NAMALWA (cell line): ENCODE results near the gene ACSM6.
"Not testable (repeated sequence)": the region's sequence is repeated elsewhere in the genome, so short reads cannot be mapped to it uniquely, and the experiment has no call there.

Source experiments
- DNase-seq: peaks from one replicate; pipeline ENCODE4 v3.0.0-alpha.2; 2015; ENCODE audit warnings: low spot score

The ACSM6 gene

DNA sequence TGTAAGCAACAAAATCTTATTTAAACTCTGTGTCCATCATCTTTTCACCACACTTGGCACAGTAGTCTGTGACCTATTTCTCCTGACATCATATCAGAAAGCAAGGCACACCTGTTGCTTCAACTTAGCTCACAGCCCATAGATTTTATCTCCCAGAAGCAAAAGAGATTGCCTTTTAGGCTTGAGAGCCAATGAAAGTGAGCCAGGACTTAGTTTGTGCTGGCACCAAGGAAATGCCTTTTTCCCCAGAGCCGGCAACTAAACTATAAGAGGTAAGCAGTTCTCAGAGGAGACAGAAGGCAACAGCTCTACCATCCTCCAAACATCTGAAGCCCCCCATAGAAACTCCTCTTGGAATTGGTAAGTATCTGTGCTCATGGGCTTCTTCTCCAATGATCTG is at the start of gene ACSM6:
ACSM6 (plus strand) TSS at position 295 of the 400 bp plus-strand sequence. CDS start 248 bp downstream, outside the sequence.
- DNase-seq: no peak

GRCh38 chr10:95168694-95169093 is 25.3 kb upstream of the ACSM6 start:
- DNase-seq: no peak

DNA sequence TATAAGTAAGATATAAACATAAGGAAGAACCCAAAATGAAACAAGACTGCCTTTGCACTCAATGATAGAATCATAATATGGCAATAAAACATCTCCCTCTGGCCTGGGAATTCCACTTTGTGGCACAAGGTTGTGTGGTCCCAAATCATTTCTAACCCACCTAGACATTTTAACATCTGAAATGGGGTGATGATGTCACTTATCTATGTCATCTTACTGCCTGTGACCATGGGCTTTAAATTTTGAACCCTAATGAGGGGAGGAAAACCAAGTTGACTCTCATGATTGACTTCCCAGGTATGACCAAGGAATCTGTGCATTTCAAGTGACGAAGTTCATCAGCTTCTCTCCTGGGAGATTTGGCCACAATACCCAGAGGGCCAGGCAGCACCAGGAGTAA is 24.5 kb upstream of the ACSM6 start:
- DNase-seq: no peak

DNA sequence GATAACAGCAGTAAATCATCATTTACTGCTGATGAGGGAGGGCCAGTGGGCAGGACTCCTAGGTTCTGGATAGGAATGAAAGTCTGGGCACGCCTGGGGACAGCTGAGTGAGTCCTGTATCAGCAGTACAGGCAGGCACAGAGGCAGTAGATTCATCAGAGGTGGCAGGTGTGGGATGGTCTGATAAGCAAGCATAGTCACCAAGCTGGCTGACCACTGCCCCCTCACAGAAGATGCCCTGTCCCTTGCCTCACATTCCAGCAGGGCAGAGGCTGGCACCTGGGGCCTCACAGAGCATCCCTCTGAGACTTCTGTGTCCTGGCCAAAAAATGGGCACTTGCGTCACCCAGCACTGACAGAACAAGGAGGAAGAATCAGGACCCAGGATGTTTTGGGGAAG is 23.2 kb upstream of the ACSM6 start:
- DNase-seq: no peak

DNA sequence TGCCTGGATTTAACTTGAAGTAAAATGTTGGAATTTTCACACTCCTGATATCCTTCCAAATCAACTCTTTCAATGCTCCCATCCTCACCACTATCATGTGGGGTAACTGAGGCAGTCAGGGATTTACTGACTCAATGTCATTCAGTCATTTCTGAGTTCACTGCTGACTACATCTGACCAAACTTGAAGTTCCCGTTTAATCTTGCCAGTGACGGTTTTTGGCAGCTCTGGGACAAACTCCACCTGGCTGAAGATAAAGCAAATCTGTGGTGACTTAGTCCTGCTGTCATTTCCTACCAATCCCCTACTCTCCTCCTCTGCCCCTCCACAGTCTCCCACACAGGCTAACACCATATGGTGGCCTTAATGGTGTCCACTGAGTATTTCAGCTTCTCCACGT is 22.7 kb upstream of the ACSM6 start:
- no peak for DNase-seq

- DNase-seq: no peak
These were observed 21.2 kb upstream of the ACSM6 start for GRCh38 chr10:95172851-95173250.

DNA sequence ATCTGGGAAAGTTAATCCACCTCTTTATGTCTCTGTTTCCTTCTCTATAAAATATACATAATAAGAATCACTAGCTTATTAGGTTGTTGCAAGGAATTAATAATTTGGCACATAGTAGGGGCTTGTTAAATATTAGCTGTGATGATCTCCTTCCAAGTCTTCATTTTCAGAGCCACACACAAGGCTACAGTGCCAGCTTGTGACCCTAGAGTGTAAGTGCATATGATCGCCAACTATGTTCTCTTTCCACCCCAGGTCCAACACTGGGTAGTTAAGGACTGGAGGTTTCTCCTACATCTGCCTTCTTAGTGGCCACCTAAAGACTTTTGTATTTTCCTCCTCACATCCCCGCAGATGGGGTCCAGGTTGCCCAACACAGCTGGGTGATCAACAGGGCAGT is 17.9 kb upstream of the ACSM6 start:
- DNase-seq: no peak

GRCh38 chr10:95177429-95177828 is 16.6 kb upstream of the ACSM6 start:
- no peak for DNase-seq

- DNase-seq: no peak
These were observed 15.8 kb upstream of the ACSM6 start for GRCh38 chr10:95178266-95178665.

DNA sequence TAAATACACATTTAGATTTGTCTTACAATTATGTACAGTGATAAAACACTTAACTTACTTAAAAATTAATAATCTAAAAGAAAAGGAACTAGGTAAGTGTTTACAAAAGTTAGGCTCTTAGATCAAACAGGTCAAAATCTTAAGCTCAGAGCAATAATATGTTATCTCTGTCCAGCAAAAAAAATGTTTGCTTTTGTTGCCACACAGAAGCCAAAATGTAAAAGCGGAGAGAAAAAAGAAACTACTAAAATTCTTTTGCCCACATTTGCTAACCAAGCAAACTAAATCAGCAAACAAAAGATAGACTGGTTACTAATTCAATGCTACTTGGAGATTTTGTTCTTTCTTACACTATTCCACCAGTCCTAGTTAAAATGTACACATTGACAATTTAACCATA is 15.2 kb upstream of the ACSM6 start:
- no peak for DNase-seq

- DNase-seq: no peak
These were observed 12.3 kb upstream of the ACSM6 start for GRCh38 chr10:95181726-95182125.

DNA sequence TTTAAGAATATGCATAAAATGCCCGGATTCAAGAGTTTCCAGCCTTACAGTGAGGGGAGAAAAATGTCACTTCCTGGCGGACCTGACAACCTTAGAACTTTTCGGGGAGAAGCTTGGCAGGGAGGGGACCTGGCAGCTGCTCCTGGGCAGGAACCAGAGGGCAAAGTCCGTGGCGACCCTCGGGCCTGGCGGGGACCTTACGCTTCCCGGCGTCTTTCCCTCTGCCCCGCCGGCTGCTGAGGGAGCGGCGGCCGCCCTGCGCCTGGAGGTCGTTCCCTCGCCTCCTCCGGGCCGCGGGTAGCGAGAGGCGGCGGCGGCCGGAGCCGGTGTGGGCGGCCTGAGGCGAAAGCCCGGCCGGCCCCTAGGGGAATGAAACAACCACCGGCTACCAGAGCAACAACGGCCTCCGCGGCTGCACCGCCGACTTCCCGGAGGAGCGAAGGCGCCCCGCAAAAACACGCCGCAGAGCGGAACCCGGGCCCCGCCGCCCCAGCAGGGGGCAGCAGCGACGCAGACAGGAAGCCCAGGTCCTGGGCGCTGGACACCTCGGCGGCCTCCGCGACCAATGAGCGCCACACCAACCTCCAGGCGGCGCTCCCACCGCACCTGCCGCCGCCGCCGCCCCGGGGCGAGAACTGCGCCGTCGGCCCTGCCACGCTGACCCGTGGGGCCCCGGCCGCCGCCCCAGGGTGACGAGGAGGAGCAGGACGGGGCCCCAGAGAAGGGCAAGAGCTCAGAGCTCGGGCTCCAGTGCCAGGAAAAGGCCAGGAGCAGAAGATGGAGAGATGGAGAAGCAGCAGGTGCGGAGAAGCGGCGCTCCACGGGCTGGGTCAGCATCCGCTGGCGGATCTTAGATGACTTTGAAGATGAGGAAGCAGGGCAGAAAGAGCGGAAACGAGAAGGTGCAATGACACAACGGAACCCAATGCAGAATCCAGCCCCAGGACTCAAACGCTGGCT is 10.5 kb upstream of the ACSM6 start:
- DNase-seq: peak; percentile 71

GRCh38 chr10:95187617-95188016 is 6.4 kb upstream of the ACSM6 start:
- no peak for DNase-seq

GRCh38 chr10:95188593-95188992 is 5.4 kb upstream of the ACSM6 start:
- no peak for DNase-seq

DNA sequence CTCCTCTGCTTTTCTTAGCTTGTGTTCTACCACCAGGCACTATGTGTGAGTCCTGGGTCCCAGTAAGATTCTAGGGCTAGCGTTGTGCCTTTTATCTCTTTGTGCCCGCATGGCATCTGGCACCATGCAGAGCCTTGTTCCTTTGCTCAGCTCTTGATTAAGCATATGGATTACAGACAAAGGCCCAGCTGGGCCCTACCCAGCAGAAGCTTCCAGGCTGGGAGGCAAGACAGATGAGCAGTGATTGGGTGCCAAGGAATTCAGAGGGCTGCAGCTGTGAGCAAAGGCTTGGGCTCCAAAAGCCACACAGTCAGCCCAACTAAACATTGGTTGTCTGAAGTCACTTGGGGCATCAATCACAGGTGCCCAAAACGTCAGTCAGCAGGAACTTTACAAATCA is 2.0 kb downstream of the ACSM6 start:
- DNase-seq: no peak

DNA sequence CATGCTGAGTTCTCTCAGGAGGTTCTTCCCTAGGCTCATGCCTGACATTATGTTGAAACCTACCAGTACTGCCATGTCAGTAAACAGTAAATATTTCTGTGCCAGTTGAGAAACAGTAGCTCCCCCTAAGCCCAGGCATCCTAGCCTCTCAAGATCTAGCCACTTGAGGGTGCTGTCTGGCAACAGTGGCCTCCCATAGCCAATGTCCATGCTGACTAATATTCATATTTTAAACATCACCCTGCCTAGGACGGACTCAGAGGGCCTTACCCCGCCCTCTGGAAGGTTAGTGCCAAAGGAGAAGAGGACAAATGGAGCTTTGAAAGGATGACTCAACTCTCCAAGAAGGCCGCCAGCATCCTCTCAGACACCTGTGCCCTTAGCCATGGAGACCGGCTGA is 7.7 kb downstream of the ACSM6 start:
- no peak for DNase-seq

DNA sequence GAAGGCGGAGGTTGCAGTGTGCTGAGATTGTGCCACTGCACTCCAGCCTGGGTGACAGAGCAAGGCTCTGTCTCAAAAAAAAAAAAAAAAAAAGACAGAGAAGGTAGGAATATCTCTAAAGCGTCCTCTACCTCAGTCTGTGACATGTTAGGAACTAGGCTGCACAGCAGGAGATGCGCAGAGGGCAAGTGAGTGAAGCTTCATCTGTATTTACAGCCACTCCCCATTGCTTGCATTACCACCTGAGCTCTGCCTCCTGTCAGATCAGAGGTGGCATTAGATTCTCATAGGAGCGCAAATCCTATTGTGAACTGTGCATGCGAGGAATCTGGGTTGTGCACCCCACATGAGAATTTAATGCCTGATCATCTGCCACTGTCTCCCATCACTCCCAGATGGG is 8.8 kb downstream of the ACSM6 start:
- not testable (repeated sequence) for DNase-seq

- DNase-seq: peak; percentile 23
These were observed 14.8 kb downstream of the ACSM6 start for GRCh38 chr10:95208702-95209391.

GRCh38 chr10:95209509-95210127 is 15.6 kb downstream of the ACSM6 start:
- no peak for DNase-seq

- no peak for DNase-seq
These were observed 17.7 kb downstream of the ACSM6 start for GRCh38 chr10:95211606-95212279.

GRCh38 chr10:95214369-95214768 is 20.3 kb downstream of the ACSM6 start:
- no peak for DNase-seq

DNA sequence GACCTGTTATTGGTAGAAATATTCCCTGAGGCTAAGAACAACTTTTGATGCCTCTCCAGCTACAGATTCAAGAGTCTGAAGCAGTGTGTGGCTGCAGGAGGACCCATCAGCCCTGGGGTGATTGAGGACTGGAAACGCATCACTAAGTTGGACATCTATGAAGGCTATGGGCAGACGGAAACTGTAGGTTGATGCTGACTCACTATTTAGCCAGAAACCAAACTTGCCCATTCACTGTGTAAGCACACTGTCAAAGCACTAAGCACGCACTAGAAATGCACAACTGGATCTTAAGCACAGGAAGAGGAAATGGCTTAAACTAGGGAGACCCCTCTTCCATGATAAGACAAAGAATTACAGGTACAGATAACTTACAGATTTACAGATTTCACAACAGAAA is 20.8 kb downstream of the ACSM6 start:
- no peak for DNase-seq
